Testis (tissue), 3 donors: Measurements from ENCODE around the gene LARGE1. TPM values are rescaled to one million over a fixed set of nuclear protein-coding genes. Genes with fewer than 3 reads are reported as not detected.

Source experiments
- DNase-seq: peaks from one replicate; pipeline ENCODE4 v3.0.0-alpha.2; 2019
- H3K27ac ChIP-seq, 2 donors: fragments of 200-600 bp; sonication (generic); one replicate each; pipeline ENCODE4 v1.5.1; 2019
- H3K27me3 ChIP-seq: fragments of 200-600 bp; sonication (generic); one replicate; pipeline ENCODE4 v1.5.1; 2019
- H3K36me3 ChIP-seq: fragments of 200-600 bp; sonication (generic); one replicate; pipeline ENCODE4 v1.5.1; 2017; ENCODE audit warnings: low read depth; ENCODE audit errors: missing control alignments
- H3K4me1 ChIP-seq: fragments of 200-600 bp; sonication (generic); one replicate; pipeline ENCODE4 v1.5.1; 2019
- H3K4me3 ChIP-seq, 2 donors: fragments of 200-600 bp; sonication (generic); one replicate each; pipeline ENCODE4 v1.5.1; 2017 to 2019
- H3K9me3 ChIP-seq: fragments of 200-600 bp; sonication (generic); one replicate; pipeline ENCODE4 v1.5.1; 2017
- CTCF ChIP-seq, 3 experiments: fragments of 450-650 bp in 2 of 3; fragments of 200-600 bp in 1 of 3; sonication (generic) in 1 of 3; IDR thresholded peaks; one replicate each; pipeline ENCODE4 v1.5.1; 2016 to 2019; ENCODE audit warnings: antibody characterized with exemption in 3 of 3, mild to moderate bottlenecking in 2 of 3, moderate library complexity in 1 of 3
- POLR2A ChIP-seq: fragments of 450-650 bp; IDR thresholded peaks from one replicate; pipeline ENCODE4 v1.6.1; 2017; ENCODE audit warnings: antibody characterized with exemption, mild to moderate bottlenecking, moderate library complexity
- WGBS, 2 donors: methylation state at CpG; one replicate each; pipeline ENCODE4 v1.1.5; 2018; 5-methylcytosine and 5-hydroxymethylcytosine counted together
- intact Hi-C: fragments of 100-400 bp; cut with DNase I; formaldehyde crosslinking; loops from one replicate; pipeline ENCODE4 v1.15.1; 2023; ENCODE audit warnings: low total_unique reads
- polyA plus RNA-seq: library from polyadenylated mRNA; stranded (reverse); fragments of 350-450 nt; fragmentation: Illumina TruSeq; extraction: RNeasy Lipid Tissue Mini Kit (QIAGEN cat#74804); gene quantifications from one replicate; pipeline ENCODE4 v1.2.3, GENCODE V29; 2014; ENCODE audit warnings: low read depth, low replicate concordance; ENCODE audit not compliant: insufficient read depth
- total RNA-seq, 2 donors: library from RNA; depleted of rRNA; stranded (reverse); fragments of >200 nt; gene quantifications; one replicate each; pipeline ENCODE4 v1.2.3, GENCODE V29; 2016

LARGE1 gene
- total and polyA plus RNA-seq, 3 donors from 2014 or later: 19.5 to 27.3 (median 21.8) TPM

GRCh38 chr22:33722816-33723215 lies 197.5 kb downstream of the LARGE1 start:
- WGBS, 2 donors: 85 to 87% methylated on average over 9 of the region's 9 CpGs

GRCh38 chr22:33720166-33720878 lies 200.0 kb downstream of the LARGE1 start:
- no peak for TF ChIP-seq CTCF (IDR thresholded peaks at IDR 0.05)
- TF ChIP-seq POLR2A: no peak

More at GRCh38 chr22:33722816-33723215, 197.5 kb downstream of the LARGE1 start:
- no peak overlapping the region for H3K4me3 ChIP-seq
- intact Hi-C loops: no loop called here
- DNase-seq: no peak
- H3K36me3 ChIP-seq: no peaks in the 10 kb centered on the region
- no peak overlapping the region for H3K27ac ChIP-seq
- no peaks in the 10 kb centered on the region for H3K9me3 ChIP-seq
- no peaks in the 10 kb centered on the region for H3K4me1 ChIP-seq
- H3K27me3 ChIP-seq: no peaks in the 10 kb centered on the region
- TF ChIP-seq POLR2A (no peak), CTCF (IDR thresholded peaks at IDR 0.05) (no peak)

GRCh38 chr22:33717694-33718396 lies 202.4 kb downstream of the LARGE1 start:
- no peak overlapping the region for H3K27ac ChIP-seq
- no peaks in the 10 kb centered on the region for H3K4me1 ChIP-seq
- intact Hi-C loops: no loop called here
- 89 to 95% methylated on average over 5 of the region's 5 CpGs for WGBS, 2 donors
- no peaks in the 10 kb centered on the region for H3K27me3 ChIP-seq
- H3K9me3 ChIP-seq: no peaks in the 10 kb centered on the region
- no peaks in the 10 kb centered on the region for H3K36me3 ChIP-seq
- TF ChIP-seq POLR2A (no peak), CTCF (IDR thresholded peaks at IDR 0.05) (no peak)
- no peak overlapping the region for H3K4me3 ChIP-seq
- no peak for DNase-seq

More at GRCh38 chr22:33720166-33720878, 200.0 kb downstream of the LARGE1 start:
- no peaks in the 10 kb centered on the region for H3K4me1 ChIP-seq
- no peaks in the 10 kb centered on the region for H3K27me3 ChIP-seq
- H3K4me3 ChIP-seq: no peak overlapping the region
- H3K36me3 ChIP-seq: no peaks in the 10 kb centered on the region
- no peak overlapping the region for H3K27ac ChIP-seq
- intact Hi-C loops: no loop called here
- 93 to 97% methylated on average over 9 of the region's 9 CpGs for WGBS, 2 donors
- DNase-seq: no peak
- H3K9me3 ChIP-seq: no peaks in the 10 kb centered on the region

GRCh38 chr22:33715237-33715985 lies 204.9 kb downstream of the LARGE1 start:
- no peaks in the 10 kb centered on the region for H3K27me3 ChIP-seq
- TF ChIP-seq CTCF (IDR thresholded peaks at IDR 0.05): no peak
- TF ChIP-seq POLR2A: no peak
- H3K36me3 ChIP-seq: no peaks in the 10 kb centered on the region
- no peak overlapping the region for H3K4me3 ChIP-seq
- intact Hi-C loops: no loop called here
- WGBS, 2 donors: 90 to 91% methylated on average over 9 of the region's 9 CpGs
- H3K27ac ChIP-seq: no peak overlapping the region
- no peak for DNase-seq
- H3K4me1 ChIP-seq: no peaks in the 10 kb centered on the region
- no peaks in the 10 kb centered on the region for H3K9me3 ChIP-seq
